Activated naive CD4-positive, alpha-beta T cell treated with anti-CD3 and anti-CD28 coated beads, Interleukin-2, amount 10 ng/mL, durations not matched to agents 7 days and 5 days (primary cell): Measurements from ENCODE around the gene CETP.

Source experiments
- CTCF ChIA-PET: fragments of 350-600 bp; sonication (Branson Sonifier 250); formaldehyde crosslinking; loops from one replicate; lab custom pipeline; 2021; ENCODE audit warnings: antibody characterized with exemption; lab: Charles Lee
- DNase-seq: peaks from one replicate; pipeline ENCODE4 v3.0.0-alpha.2; 2020
- H3K27ac Mint-ChIP-seq: one replicate; pipeline ENCODE4 v1.8.0; 2021; ENCODE audit warnings: mild to moderate bottlenecking, moderate library complexity, mixed read lengths
- H3K27me3 Mint-ChIP-seq: one replicate; pipeline ENCODE4 v1.8.0; 2021; ENCODE audit warnings: mild to moderate bottlenecking, mixed read lengths
- H3K36me3 Mint-ChIP-seq: one replicate; pipeline ENCODE4 v1.8.0; 2021; ENCODE audit warnings: mixed read lengths
- H3K4me1 Mint-ChIP-seq: one replicate; pipeline ENCODE4 v1.8.0; 2021; ENCODE audit warnings: mixed read lengths
- H3K4me3 Mint-ChIP-seq: one replicate; pipeline ENCODE4 v1.8.0; 2021; ENCODE audit warnings: mild to moderate bottlenecking, moderate library complexity, mixed read lengths
- H3K9me3 Mint-ChIP-seq: one replicate; pipeline ENCODE4 v1.8.0; 2021; ENCODE audit warnings: mixed read lengths

The CETP gene

GRCh38 chr16:57025941-57026777, 64.4 kb downstream of the CETP start:
- CTCF ChIA-PET = no interaction called here
- peak; percentile 19 for DNase-seq
- peaks cover 92% of the 10 kb centered on the region for H3K36me3 Mint-ChIP-seq

GRCh38 chr16:57026778-57027062, 65.0 kb downstream of the CETP start:
- Mint-ChIP-seq H3K4me1 (peaks cover 84% of the 10 kb centered on the region), H3K36me3 (peaks cover 92% of the 10 kb centered on the region), H3K9me3 (no peaks in the 10 kb centered on the region), H3K27me3 (no peaks in the 10 kb centered on the region), H3K27ac (peak overlapping the region; percentile 61), H3K4me3 (no peak overlapping the region)
- no peak for DNase-seq
- CTCF ChIA-PET = no interaction called here

More at GRCh38 chr16:57025941-57026777, 64.4 kb downstream of the CETP start:
- H3K27me3 Mint-ChIP-seq = no peaks in the 10 kb centered on the region
- H3K9me3 Mint-ChIP-seq = no peaks in the 10 kb centered on the region
- no peak overlapping the region for H3K4me3 Mint-ChIP-seq
- peak overlapping the region; percentile 61 for H3K27ac Mint-ChIP-seq
- peaks cover 85% of the 10 kb centered on the region for H3K4me1 Mint-ChIP-seq

GRCh38 chr16:57027067-57027466, 65.3 kb downstream of the CETP start:
- Mint-ChIP-seq H3K4me3 (no peak overlapping the region), H3K36me3 (peaks cover 92% of the 10 kb centered on the region), H3K27me3 (no peaks in the 10 kb centered on the region), H3K27ac (peak overlapping the region; percentile 61), H3K9me3 (no peaks in the 10 kb centered on the region), H3K4me1 (peaks cover 80% of the 10 kb centered on the region)
- peak; percentile 14 for DNase-seq
- CTCF ChIA-PET = interaction anchor here (0.9 kb wide), 3 partner anchors 56 to 63 kb away, joined by 3 to 4 read pairs (median 3); no protein-coding TSS in a partner anchor

- peaks cover 72% of the 10 kb centered on the region for H3K4me1 Mint-ChIP-seq
- H3K36me3 Mint-ChIP-seq = peaks cover 85% of the 10 kb centered on the region
- CTCF ChIA-PET = interaction anchor here (0.9 to 1.4 kb wide), 3 partner anchors 14 to 64 kb away, joined by 3 to 6 read pairs (median 3); no protein-coding TSS in a partner anchor
- DNase-seq = no peak
- no peak overlapping the region for H3K4me3 Mint-ChIP-seq
- H3K9me3 Mint-ChIP-seq = no peaks in the 10 kb centered on the region
- H3K27ac Mint-ChIP-seq = peak overlapping the region; percentile 72
- H3K27me3 Mint-ChIP-seq = no peaks in the 10 kb centered on the region
These were observed 66.3 kb downstream of the CETP start for GRCh38 chr16:57028086-57028485.

GRCh38 chr16:57029161-57030160, 67.7 kb downstream of the CETP start:
- no peak for DNase-seq
- Mint-ChIP-seq H3K9me3 (no peaks in the 10 kb centered on the region), H3K36me3 (peaks cover 85% of the 10 kb centered on the region), H3K4me1 (peaks cover 69% of the 10 kb centered on the region), H3K27ac (no peak overlapping the region), H3K27me3 (no peaks in the 10 kb centered on the region), H3K4me3 (no peak overlapping the region)
- CTCF ChIA-PET = no interaction called here

- H3K4me3 Mint-ChIP-seq = no peak overlapping the region
- H3K27me3 Mint-ChIP-seq = no peaks in the 10 kb centered on the region
- peak overlapping the region; percentile 79 for H3K27ac Mint-ChIP-seq
- DNase-seq = no peak
- CTCF ChIA-PET = interaction anchor here (0.7 kb wide), 1 partner anchor 53 kb away, joined by 4 read pairs; no protein-coding TSS in a partner anchor
- H3K36me3 Mint-ChIP-seq = peaks cover 88% of the 10 kb centered on the region
- peaks cover 70% of the 10 kb centered on the region for H3K4me1 Mint-ChIP-seq
- H3K9me3 Mint-ChIP-seq = no peaks in the 10 kb centered on the region
These were observed 68.7 kb downstream of the CETP start for GRCh38 chr16:57030346-57030902.

- CTCF ChIA-PET = interaction anchor here (0.7 to 1.1 kb wide), 2 partner anchors 52 to 67 kb away, joined by 3 to 4 read pairs; no protein-coding TSS in a partner anchor
- no peak for DNase-seq
- H3K36me3 Mint-ChIP-seq = peaks cover 87% of the 10 kb centered on the region
- no peaks in the 10 kb centered on the region for H3K27me3 Mint-ChIP-seq
- no peak overlapping the region for H3K4me3 Mint-ChIP-seq
- no peaks in the 10 kb centered on the region for H3K9me3 Mint-ChIP-seq
- peaks cover 70% of the 10 kb centered on the region for H3K4me1 Mint-ChIP-seq
- peak overlapping the region; percentile 70 for H3K27ac Mint-ChIP-seq
These were observed 69.4 kb downstream of the CETP start for GRCh38 chr16:57031156-57031555.

- Mint-ChIP-seq H3K27me3 (no peaks in the 10 kb centered on the region), H3K36me3 (peaks cover 87% of the 10 kb centered on the region), H3K27ac (peak overlapping the region; percentile 67), H3K9me3 (no peaks in the 10 kb centered on the region), H3K4me1 (peaks cover 70% of the 10 kb centered on the region), H3K4me3 (no peak overlapping the region)
- CTCF ChIA-PET = no interaction called here
- no peak for DNase-seq
These were observed 70.6 kb downstream of the CETP start for GRCh38 chr16:57032346-57032745.

- no peaks in the 10 kb centered on the region for H3K27me3 Mint-ChIP-seq
- H3K4me1 Mint-ChIP-seq = peaks cover 70% of the 10 kb centered on the region
- H3K4me3 Mint-ChIP-seq = no peak overlapping the region
- CTCF ChIA-PET = no interaction called here
- peak overlapping the region; percentile 79 for H3K27ac Mint-ChIP-seq
- peaks cover 87% of the 10 kb centered on the region for H3K36me3 Mint-ChIP-seq
- H3K9me3 Mint-ChIP-seq = no peaks in the 10 kb centered on the region
- DNase-seq = no peak
These were observed 71.2 kb downstream of the CETP start for GRCh38 chr16:57032931-57033330.
